H9 (cell line): ENCODE results near the gene TMEM132D. TPM values are rescaled to one million over a fixed set of nuclear protein-coding genes. Genes with fewer than 3 reads are reported as not detected.

Source experiments
- DNase-seq: peaks from one replicate; pipeline ENCODE4 v3.0.0-alpha.2; 2017
- H2AFZ ChIP-seq: one replicate; pipeline ENCODE4 v1.6.1; 2013; ENCODE audit warnings: mild to moderate bottlenecking, low read length, control low read depth, moderate library complexity
- H2AK5ac ChIP-seq: 2 replicates; pipeline ENCODE4 v1.6.1; 2013; ENCODE audit warnings: low read length, control low read depth, mixed read lengths; ENCODE audit not compliant: insufficient read length
- H2BK120ac ChIP-seq: one replicate; pipeline ENCODE4 v1.6.1; 2013; ENCODE audit warnings: low read depth, mild to moderate bottlenecking, low read length, control low read depth, inconsistent platforms; ENCODE audit not compliant: poor library complexity, severe bottlenecking
- H2BK12ac ChIP-seq: 2 replicates; pipeline ENCODE4 v1.6.1; 2013; ENCODE audit warnings: low read length, control low read depth, mixed read lengths, low read depth; ENCODE audit not compliant: insufficient read length
- H2BK15ac ChIP-seq: 2 replicates; pipeline ENCODE4 v1.6.1; 2013; ENCODE audit warnings: low read depth, low read length, control low read depth
- H2BK20ac ChIP-seq: one replicate; pipeline ENCODE4 v1.6.1; 2013; ENCODE audit warnings: low read depth, mild to moderate bottlenecking, low read length, control low read depth, inconsistent platforms; ENCODE audit not compliant: poor library complexity, severe bottlenecking
- H2BK5ac ChIP-seq: 2 replicates; pipeline ENCODE4 v1.6.1; 2013; ENCODE audit warnings: low read length, control low read depth, mixed read lengths; ENCODE audit not compliant: insufficient read length
- H3K14ac ChIP-seq: 2 replicates; pipeline ENCODE4 v1.6.1; 2013; ENCODE audit warnings: low read length, control low read depth; ENCODE audit not compliant: insufficient read depth
- H3K18ac ChIP-seq: 2 replicates; pipeline ENCODE4 v1.6.1; 2013; ENCODE audit warnings: low read depth, mild to moderate bottlenecking, mixed read lengths, low read length, control low read depth; ENCODE audit not compliant: insufficient read length
- H3K23ac ChIP-seq: 2 replicates; pipeline ENCODE4 v1.6.1; 2013; ENCODE audit warnings: low read length, control low read depth, mixed read lengths, low read depth; ENCODE audit not compliant: insufficient read length
- H3K23me2 ChIP-seq: 2 replicates; pipeline ENCODE4 v1.6.1; 2013; ENCODE audit warnings: low read depth, mild to moderate bottlenecking, mixed read lengths, low read length, control low read depth; ENCODE audit not compliant: insufficient read length, poor library complexity, severe bottlenecking
- H3K27ac ChIP-seq: 2 replicates; pipeline ENCODE4 v1.5.1; 2013; ENCODE audit warnings: low read length, control low read depth, mixed read lengths, low read depth; ENCODE audit not compliant: insufficient read length
- H3K27me3 ChIP-seq: 2 replicates; pipeline ENCODE4 v1.6.1; 2013; ENCODE audit warnings: low read length, control low read depth, inconsistent platforms; ENCODE audit not compliant: insufficient read depth
- H3K4ac ChIP-seq: 2 replicates; pipeline ENCODE4 v1.6.1; 2013; ENCODE audit warnings: low read depth, mild to moderate bottlenecking, control low read depth, inconsistent platforms, low read length, moderate library complexity
- H3K4me1 ChIP-seq: 2 replicates; pipeline ENCODE4 v1.6.1; 2013; ENCODE audit warnings: low read length, control low read depth, inconsistent platforms; ENCODE audit not compliant: insufficient read depth
- H3K4me2 ChIP-seq: 2 replicates; pipeline ENCODE4 v1.6.1; 2013; ENCODE audit warnings: low read length, control low read depth, mixed read lengths; ENCODE audit not compliant: insufficient read length, insufficient read depth
- H3K56ac ChIP-seq: 2 replicates; pipeline ENCODE4 v1.6.1; 2013; ENCODE audit warnings: low read depth, mild to moderate bottlenecking, mixed read lengths, low read length, control low read depth; ENCODE audit not compliant: insufficient read length
- H3K79me1 ChIP-seq: 2 replicates; pipeline ENCODE4 v1.6.1; 2013; ENCODE audit warnings: low read depth, mild to moderate bottlenecking, moderate library complexity, low read length, control low read depth, inconsistent platforms; ENCODE audit not compliant: insufficient read depth, poor library complexity, severe bottlenecking
- H3K79me2 ChIP-seq: 2 replicates; pipeline ENCODE4 v1.6.1; 2013; ENCODE audit warnings: low read length, control low read depth, inconsistent platforms; ENCODE audit not compliant: insufficient read depth
- H3K9ac ChIP-seq: 2 replicates; pipeline ENCODE4 v1.6.1; 2013; ENCODE audit warnings: low read length, control low read depth, mixed read lengths; ENCODE audit not compliant: insufficient read length; ENCODE audit errors: extremely low read depth
- H3K9me3 ChIP-seq: one replicate; pipeline ENCODE4 v1.6.1; 2013; ENCODE audit warnings: low read depth, low read length, inconsistent platforms; ENCODE audit not compliant: control insufficient read depth
- H3T11ph ChIP-seq: one replicate; pipeline ENCODE4 v1.6.1; 2013; ENCODE audit warnings: mild to moderate bottlenecking, low read length, control low read depth, inconsistent platforms
- H4K20me1 ChIP-seq: one replicate; pipeline ENCODE4 v1.6.1; 2013; ENCODE audit not compliant: control insufficient read depth, insufficient read length, insufficient read depth
- H4K5ac ChIP-seq: 2 replicates; pipeline ENCODE4 v1.6.1; 2013; ENCODE audit warnings: low read depth, mild to moderate bottlenecking, mixed read lengths, low read length, control low read depth; ENCODE audit not compliant: insufficient read length
- H4K8ac ChIP-seq: replicated peaks from 2 replicates; pipeline ENCODE4 v1.6.1; 2013; ENCODE audit warnings: low read length, control low read depth, mixed read lengths, low read depth; ENCODE audit not compliant: insufficient read length
- H4K91ac ChIP-seq: 2 replicates; pipeline ENCODE4 v1.6.1; 2013; ENCODE audit warnings: low read depth, mild to moderate bottlenecking, moderate library complexity, mixed read lengths, low read length, control low read depth; ENCODE audit not compliant: insufficient read length
- H3K27ac Mint-ChIP-seq, 3 experiments: 2 replicates in 2 of 3; 3 replicates in 1 of 3; pipeline ENCODE4 v1.8.0; 2020 to 2021; ENCODE audit warnings: mixed read lengths in 3 of 3, mild to moderate bottlenecking in 1 of 3, moderate library complexity in 1 of 3
- H3K27me3 Mint-ChIP-seq: 2 replicates; pipeline ENCODE4 v1.8.0; 2021; ENCODE audit warnings: low read depth, mild to moderate bottlenecking, moderate library complexity, mixed read lengths
- H3K36me3 Mint-ChIP-seq, 3 experiments: 2 replicates in 2 of 3; 3 replicates in 1 of 3; pipeline ENCODE4 v1.8.0; 2020 to 2021; ENCODE audit warnings: low read depth in 3 of 3, mixed read lengths in 3 of 3; ENCODE audit not compliant: insufficient read depth in 1 of 3
- H3K4me1 Mint-ChIP-seq, 2 experiments: 2 replicates each; pipeline ENCODE4 v1.8.0; 2020; ENCODE audit warnings: mixed read lengths in 2 of 2
- H3K4me3 Mint-ChIP-seq, 2 experiments: 2 replicates in 1 of 2; 3 replicates in 1 of 2; pipeline ENCODE4 v1.8.0; 2020 to 2021; ENCODE audit warnings: mild to moderate bottlenecking in 2 of 2, mixed read lengths in 2 of 2, moderate library complexity in 1 of 2
- H3K9me3 Mint-ChIP-seq, 2 experiments: 2 replicates in 1 of 2; 3 replicates in 1 of 2; pipeline ENCODE4 v1.8.0; 2020; ENCODE audit warnings: mild to moderate bottlenecking in 2 of 2, mixed read lengths in 2 of 2, moderate library complexity in 1 of 2
- WGBS: extraction: QIAGEN DNeasy Blood & Tissue Kit; methylation state at CpG from one replicate; pipeline ENCODE4 v1.1.7; 2013; ENCODE audit warnings: missing lambda C conversion rate, low lambda C conversion rate, mixed read lengths; ENCODE audit not compliant: insufficient read length; ENCODE audit errors: extremely low coverage; 5-methylcytosine and 5-hydroxymethylcytosine counted together
- total RNA-seq: library from RNA; stranded (reverse); gene quantifications from 2 replicates; pipeline ENCODE4 v1.2.1, GENCODE V29; 2021
- TF ChIP-seq, protein P1 (sequence below): fragments of 200-600 bp; sonication (generic); conservative IDR thresholded peaks from 3 replicates; pipeline ENCODE4 v1.8.0; 2021; ENCODE audit warnings: antibody characterized with exemption, mild to moderate bottlenecking

Gene TMEM132D
- total RNA-seq, 1 experiment from 2014 or later = 6.1 TPM

- Mint-ChIP-seq H3K9me3 (no peaks in the 10 kb centered on the region), H3K36me3 (peaks cover 0 to 2% (median 1%) of the 10 kb centered on the region in 3 experiments; a peak in 2 of 7 replicates), H3K4me3 (peak overlapping the region; percentile 44 to 50; a peak in 4 of 5 replicates)
These were observed 272.5 kb downstream of the TMEM132D start for GRCh38 chr12:129631316-129631715.

More at GRCh38 chr12:129631316-129631715, 272.5 kb downstream of the TMEM132D start:
- no peak overlapping the region for H2BK120ac ChIP-seq
- peak overlapping the region; percentile 23 for H3K4me2 ChIP-seq
- H3K23ac ChIP-seq = no peak overlapping the region
- H3K27ac Mint-ChIP-seq = peak overlapping the region in 2 of 3 experiments; percentile 7 to 17; a peak in 4 of 7 replicates
- H3K23me2 ChIP-seq = no peaks in the 10 kb centered on the region
- H3K27ac ChIP-seq = no peak overlapping the region
- H2BK5ac ChIP-seq = no peak overlapping the region
- WGBS = no CpG with 5 or more reads among the region's 6 CpGs
- H3K9ac ChIP-seq = no peak overlapping the region
- peaks cover 64 to 76% of the 10 kb centered on the region in 2 experiments for H3K4me1 Mint-ChIP-seq
- H4K5ac ChIP-seq = no peak overlapping the region
- H2BK20ac ChIP-seq = no peak overlapping the region
- no peaks in the 10 kb centered on the region for H3K79me1 ChIP-seq
- no peaks in the 10 kb centered on the region for H3K9me3 ChIP-seq
- H2BK15ac ChIP-seq = no peak overlapping the region
- H4K91ac ChIP-seq = no peak overlapping the region
- no peak overlapping the region for H3K4ac ChIP-seq
- no peaks in the 10 kb centered on the region; the same call in 1 of the 2 replicates for H3K79me2 ChIP-seq
- no peak overlapping the region for H4K8ac ChIP-seq
- H2AK5ac ChIP-seq = no peak overlapping the region
- H3T11ph ChIP-seq = no peak overlapping the region
- H3K14ac ChIP-seq = no peak overlapping the region
- peaks cover 12% of the 10 kb centered on the region; the same call in 1 of the 2 replicates for H3K4me1 ChIP-seq
- no peaks in the 10 kb centered on the region; the same call in 1 of the 2 replicates for H3K27me3 Mint-ChIP-seq
- TF ChIP-seq, protein P1, sequence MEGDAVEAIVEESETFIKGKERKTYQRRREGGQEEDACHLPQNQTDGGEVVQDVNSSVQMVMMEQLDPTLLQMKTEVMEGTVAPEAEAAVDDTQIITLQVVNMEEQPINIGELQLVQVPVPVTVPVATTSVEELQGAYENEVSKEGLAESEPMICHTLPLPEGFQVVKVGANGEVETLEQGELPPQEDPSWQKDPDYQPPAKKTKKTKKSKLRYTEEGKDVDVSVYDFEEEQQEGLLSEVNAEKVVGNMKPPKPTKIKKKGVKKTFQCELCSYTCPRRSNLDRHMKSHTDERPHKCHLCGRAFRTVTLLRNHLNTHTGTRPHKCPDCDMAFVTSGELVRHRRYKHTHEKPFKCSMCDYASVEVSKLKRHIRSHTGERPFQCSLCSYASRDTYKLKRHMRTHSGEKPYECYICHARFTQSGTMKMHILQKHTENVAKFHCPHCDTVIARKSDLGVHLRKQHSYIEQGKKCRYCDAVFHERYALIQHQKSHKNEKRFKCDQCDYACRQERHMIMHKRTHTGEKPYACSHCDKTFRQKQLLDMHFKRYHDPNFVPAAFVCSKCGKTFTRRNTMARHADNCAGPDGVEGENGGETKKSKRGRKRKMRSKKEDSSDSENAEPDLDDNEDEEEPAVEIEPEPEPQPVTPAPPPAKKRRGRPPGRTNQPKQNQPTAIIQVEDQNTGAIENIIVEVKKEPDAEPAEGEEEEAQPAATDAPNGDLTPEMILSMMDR = no peak
- H2AFZ ChIP-seq = no peak overlapping the region
- no peak overlapping the region for H3K18ac ChIP-seq
- H3K56ac ChIP-seq = no peak overlapping the region
- no peak for DNase-seq
- no peak overlapping the region for H2BK12ac ChIP-seq
- no peaks in the 10 kb centered on the region for H4K20me1 ChIP-seq
- H3K27me3 ChIP-seq = no peaks in the 10 kb centered on the region
